Measurements from ENCODE around the gene INPP4B. TPM values are rescaled to one million over a fixed set of nuclear protein-coding genes. Genes with fewer than 3 reads are reported as not detected.

Gene INPP4B
- total RNA-seq, 1 experiment from 2014 or later: 28.3 TPM

GRCh38 chr4:142386449-142386848 is 459.7 kb downstream of the INPP4B start:
- in situ Hi-C loops (cut with HindIII; ENCODE audit: low pct_unique_long_range_greater_than_20kb, low sequenced_read_pairs): no loop called here

DNA sequence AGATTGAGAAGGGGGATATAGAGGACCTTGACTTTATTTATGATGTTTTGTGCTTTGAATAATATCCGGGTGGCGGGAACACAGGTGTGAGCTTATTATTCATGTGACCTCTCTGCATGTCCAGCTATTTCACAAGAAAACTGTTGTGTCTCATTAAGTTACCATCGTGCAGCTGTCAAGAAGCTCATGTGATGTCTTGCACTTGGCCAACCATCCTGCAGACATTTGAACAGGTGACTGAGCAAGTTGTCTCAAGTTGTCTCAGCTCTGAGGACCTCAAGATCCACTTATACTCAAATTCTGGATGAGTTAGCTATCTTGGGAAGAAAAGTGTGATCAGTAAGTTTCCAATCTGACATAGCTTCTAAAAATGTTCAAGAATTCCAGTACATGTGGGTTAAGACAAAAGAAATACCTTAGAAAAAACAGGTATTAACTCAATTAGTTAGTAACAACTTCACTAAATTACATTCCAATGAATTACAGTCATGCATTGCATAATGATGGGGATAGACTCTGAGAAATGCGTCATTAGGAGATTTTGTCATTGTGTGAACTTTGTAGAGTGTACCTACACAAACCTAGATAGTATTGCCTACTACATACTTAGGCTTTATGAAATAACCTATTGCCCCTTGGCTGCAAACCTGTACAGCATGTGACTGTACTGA is 462.2 kb downstream of the INPP4B start:
- DNase-seq (ENCODE audit: low read depth): no peak
- in situ Hi-C loops (cut with HindIII; ENCODE audit: low pct_unique_long_range_greater_than_20kb, low sequenced_read_pairs): no loop called here

More at GRCh38 chr4:142386449-142386848, 459.7 kb downstream of the INPP4B start:
- no peak for DNase-seq (ENCODE audit: low read depth)

GRCh38 chr4:142383354-142383753 is 462.7 kb downstream of the INPP4B start:
- no peak for DNase-seq (ENCODE audit: low read depth)
- in situ Hi-C loops (cut with HindIII; ENCODE audit: low pct_unique_long_range_greater_than_20kb, low sequenced_read_pairs): no loop called here

GRCh38 chr4:142380052-142380602 is 466.0 kb downstream of the INPP4B start:
- in situ Hi-C loops (cut with HindIII; ENCODE audit: low pct_unique_long_range_greater_than_20kb, low sequenced_read_pairs): no loop called here
- no peak for DNase-seq (ENCODE audit: low read depth)

DNA sequence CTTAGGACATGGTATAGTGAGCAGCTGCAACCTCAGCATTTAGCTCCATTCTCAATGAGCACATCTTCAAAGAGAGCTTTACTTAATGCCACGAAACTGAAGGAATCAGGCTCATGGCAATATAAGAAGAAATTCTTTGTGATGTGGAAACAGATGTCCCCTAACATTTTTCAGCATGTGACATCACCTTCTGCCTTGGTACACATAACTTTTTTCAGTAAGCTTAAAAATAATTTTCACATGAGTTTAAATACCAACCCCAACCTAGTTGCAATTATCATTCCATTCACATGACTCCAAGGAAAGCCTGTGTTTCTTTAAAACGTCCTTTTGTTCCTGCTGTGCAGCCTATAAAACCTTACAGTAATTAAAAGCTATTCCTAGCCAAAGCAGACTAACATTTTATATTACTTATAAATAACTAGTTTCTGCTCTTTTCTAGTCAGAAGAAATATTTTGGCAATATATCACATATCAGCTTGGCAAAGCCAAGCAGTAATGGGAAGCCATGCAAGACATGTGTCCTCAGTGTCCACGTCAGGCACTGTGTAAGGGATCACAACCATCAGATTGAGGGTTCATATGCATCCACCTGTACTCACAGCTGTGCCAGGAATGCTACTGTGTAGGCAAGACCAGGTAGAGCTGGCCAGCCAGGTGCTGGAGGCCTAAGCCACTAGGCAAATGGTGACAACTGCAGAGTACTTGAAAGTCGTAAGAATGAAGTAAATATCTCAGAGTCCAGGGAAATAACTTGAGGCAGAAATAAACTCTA is 466.6 kb downstream of the INPP4B start:
- in situ Hi-C loops (cut with HindIII; ENCODE audit: low pct_unique_long_range_greater_than_20kb, low sequenced_read_pairs): no loop called here

DNA sequence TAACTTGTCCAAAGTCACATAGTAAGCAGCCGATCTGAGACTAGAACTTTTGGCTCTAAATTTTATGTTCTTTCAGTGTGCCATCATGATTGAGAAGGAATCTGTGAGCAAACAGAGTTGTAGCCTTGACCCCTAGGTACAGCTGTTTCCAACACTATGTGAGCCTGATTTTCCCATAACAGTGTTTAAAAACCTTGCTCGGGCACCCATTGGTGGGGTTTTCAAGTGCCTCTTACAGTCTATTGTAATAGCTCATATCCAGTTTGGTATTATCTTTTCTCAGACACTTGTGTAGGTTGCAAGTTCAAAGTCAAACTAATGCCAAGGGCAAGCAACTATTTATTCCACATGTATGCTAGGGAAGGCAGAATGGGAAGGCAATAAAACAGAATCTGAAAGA is 467.9 kb downstream of the INPP4B start:
- DNase-seq (ENCODE audit: low read depth): no peak
- in situ Hi-C loops (cut with HindIII; ENCODE audit: low pct_unique_long_range_greater_than_20kb, low sequenced_read_pairs): no loop called here

More for the DNA sequence above, 466.6 kb downstream of the INPP4B start:
- peak; percentile 81 for DNase-seq (ENCODE audit: low read depth)

DNA sequence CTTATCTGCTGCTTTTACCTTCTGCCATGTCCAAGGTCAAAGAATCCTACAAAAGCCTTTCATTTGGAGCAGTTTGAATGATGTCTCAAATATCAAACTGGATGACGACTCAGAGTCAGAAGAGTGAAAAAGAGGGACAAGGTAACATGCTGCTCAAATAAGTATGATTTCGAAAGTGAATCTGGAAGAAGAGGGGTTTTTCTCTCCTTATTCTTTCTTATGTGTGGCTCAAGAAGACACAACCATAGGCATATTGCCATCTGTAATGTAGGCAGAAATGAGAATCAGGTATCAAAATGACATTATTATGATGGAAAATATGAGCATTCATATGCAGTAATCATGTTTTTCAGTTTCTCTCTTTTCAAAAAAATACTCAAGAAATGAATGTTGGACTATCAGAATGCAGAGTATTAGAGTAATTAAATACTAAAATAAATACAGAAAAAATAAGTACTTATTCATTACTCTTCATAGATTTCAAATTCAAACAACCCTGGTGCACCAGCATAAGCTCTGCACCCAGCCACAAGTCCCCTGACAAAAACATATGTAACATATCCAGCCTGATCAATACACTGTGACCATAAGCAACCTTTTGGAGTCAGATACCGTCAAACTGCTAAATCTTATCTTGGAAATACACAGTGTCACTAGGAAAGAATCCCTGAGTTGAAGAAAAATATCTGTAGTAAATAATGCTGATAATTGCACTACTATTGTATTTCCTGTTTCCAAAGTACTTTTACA is 468.6 kb downstream of the INPP4B start:
- no peak for DNase-seq (ENCODE audit: low read depth)
- in situ Hi-C loops (cut with HindIII; ENCODE audit: low pct_unique_long_range_greater_than_20kb, low sequenced_read_pairs): no loop called here

DNA sequence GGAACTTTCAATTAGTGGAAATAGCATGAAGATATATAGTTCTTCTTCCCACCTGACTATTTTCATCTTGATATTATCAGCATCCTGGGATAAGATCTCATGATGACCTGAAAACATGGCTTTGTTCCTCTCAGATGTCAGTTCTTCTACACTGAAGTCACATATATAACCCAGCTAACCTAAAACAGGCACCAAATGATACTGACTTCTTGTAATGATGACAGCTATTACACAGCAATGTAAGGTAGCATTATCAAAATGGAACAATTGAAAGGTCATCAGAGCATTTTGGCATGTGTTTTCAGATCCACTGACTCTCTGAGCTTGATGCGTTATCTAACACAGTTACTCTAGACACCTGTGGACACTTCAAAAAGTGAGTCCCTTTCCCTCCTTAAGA is 469.9 kb downstream of the INPP4B start:
- in situ Hi-C loops (cut with HindIII; ENCODE audit: low pct_unique_long_range_greater_than_20kb, low sequenced_read_pairs): no loop called here
- DNase-seq (ENCODE audit: low read depth): no peak

GRCh38 chr4:142373610-142374009 is 472.5 kb downstream of the INPP4B start:
- DNase-seq (ENCODE audit: low read depth): no peak
- in situ Hi-C loops (cut with HindIII; ENCODE audit: low pct_unique_long_range_greater_than_20kb, low sequenced_read_pairs): no loop called here

DNA sequence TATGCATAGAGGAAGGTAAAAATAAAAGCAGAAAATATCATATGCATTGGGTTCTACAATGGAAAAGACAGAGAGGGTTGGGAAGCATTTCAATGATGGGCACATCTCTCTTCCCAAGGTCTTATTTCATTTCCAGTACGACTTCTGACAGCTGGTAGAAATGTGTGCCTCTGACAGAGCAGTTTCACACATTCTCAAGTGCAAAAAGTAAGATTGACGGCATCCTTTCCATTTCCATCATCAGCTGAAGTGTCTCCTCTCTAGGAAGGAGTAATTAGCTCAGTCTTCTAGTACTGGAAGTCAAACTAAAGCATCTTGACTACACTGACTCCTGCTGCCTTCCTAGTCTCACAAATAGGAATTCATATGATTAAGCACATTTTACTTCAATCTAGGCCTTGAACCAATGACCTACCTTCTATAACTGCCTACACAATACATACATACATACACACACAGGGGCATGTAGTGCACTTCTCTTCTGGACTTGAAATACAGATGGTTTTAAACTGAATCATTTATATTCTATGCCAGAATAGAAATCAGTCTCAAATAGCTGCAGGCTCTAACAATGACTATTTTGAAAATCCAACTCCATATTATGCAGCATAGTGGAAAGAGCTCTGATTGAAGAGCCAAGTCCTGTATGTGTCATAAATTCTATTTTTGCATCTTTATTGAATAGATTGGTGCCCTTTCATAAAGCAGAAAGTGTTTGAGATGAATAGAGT is 473.4 kb downstream of the INPP4B start:
- DNase-seq (ENCODE audit: low read depth): no peak
- in situ Hi-C loops (cut with HindIII; ENCODE audit: low pct_unique_long_range_greater_than_20kb, low sequenced_read_pairs): no loop called here

DNA sequence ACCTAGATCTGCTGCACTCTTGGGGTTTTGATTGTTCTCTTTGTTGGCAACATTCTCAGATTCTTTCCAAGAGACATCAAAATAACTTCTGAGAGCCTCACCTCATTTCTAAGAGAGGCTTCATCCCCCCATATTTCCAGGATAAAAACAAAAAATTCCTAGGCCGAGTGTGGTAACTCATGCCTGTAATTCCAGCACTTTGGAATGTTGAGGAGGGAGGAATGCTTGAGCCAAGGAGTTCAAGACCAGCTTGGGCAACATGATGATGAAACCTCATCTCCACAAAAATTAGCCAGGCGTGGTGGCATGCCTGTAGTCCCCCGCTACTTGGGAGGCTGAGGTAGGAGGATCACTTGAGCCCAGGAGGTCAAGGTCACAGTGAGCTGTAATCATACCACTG is 477.0 kb downstream of the INPP4B start:
- in situ Hi-C loops (cut with HindIII; ENCODE audit: low pct_unique_long_range_greater_than_20kb, low sequenced_read_pairs): no loop called here
- no peak for DNase-seq (ENCODE audit: low read depth)

DNA sequence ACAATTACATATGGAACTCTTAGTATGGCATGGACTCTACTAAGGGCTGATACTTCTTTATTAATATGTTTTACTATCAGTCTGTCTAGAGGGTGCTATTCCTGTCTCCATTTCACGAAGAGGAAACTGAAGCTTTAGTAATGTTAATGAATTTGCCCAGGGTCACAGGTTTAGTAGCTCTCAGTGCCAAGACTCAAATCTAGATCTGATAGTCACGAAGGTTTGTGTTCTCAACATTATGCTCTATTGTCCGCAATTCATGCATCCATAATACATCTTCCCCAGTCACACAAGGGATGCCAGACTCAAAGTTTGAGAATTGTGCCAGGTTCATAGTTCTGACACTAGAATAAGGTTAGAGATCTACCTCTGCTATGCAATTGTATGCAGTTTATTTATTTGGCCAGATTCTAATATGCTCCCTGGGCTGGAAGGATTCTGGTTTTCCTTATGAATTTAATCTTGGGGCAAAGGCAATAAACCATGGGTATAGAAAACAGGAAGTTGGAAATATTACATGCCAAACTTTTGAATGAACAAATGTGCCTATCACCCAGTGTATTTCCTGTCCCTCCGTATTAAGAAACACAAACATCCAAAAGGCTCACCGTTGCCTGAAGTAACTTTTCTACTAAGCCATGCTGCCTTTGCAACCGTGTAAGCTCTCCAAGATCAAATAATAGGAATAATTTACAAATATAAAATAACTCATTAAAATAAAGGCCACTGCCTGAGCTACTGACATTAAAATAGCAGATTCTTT is 478.5 kb downstream of the INPP4B start:
- peak; percentile 39 for DNase-seq (ENCODE audit: low read depth)
- in situ Hi-C loops (cut with HindIII; ENCODE audit: low pct_unique_long_range_greater_than_20kb, low sequenced_read_pairs): no loop called here

DNA sequence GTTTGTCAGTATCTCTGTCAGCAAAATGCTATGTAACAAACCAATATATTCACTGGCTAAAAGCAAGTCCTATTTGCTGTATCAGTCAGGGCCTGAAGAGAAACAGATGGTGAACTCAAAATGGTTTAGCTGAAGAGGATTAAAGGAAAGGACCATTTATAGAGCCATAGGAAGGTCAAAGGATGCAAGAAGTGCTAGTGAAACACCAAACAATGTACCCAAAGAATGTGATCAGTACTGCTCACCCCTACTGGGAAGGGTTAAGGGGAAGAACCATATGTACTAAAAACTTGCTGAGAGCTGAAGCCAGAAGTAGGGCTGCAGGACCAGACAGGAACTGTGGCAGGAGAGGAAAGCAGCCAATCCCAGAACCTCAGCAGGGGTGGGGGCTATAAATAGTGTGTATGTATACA is 479.3 kb downstream of the INPP4B start:
- in situ Hi-C loops (cut with HindIII; ENCODE audit: low pct_unique_long_range_greater_than_20kb, low sequenced_read_pairs): no loop called here
- DNase-seq (ENCODE audit: low read depth): no peak

DNA sequence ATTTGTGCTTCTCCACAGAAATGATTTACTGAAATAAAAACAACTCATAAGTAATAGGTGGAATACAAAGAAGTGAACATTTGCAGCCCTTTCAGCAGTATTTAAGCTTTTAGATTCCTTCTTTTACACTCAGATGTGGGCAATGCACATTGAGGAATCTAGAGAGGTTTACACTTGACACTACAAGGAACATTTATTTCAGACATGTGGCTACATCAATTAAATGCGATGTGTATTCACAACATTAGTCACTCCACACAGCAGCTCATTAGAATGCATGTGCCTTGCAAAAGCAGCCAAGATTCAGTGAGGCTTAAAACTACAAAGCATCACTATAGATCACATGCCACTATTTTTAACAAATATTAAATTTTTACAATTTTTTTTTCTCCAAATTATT is 480.7 kb downstream of the INPP4B start:
- in situ Hi-C loops (cut with HindIII; ENCODE audit: low pct_unique_long_range_greater_than_20kb, low sequenced_read_pairs): no loop called here

GRCh38 chr4:142363686-142364085 is 482.4 kb downstream of the INPP4B start:
- in situ Hi-C loops (cut with HindIII; ENCODE audit: low pct_unique_long_range_greater_than_20kb, low sequenced_read_pairs): no loop called here
- DNase-seq (ENCODE audit: low read depth): no peak

More for the DNA sequence above, 480.7 kb downstream of the INPP4B start:
- peak; percentile 57 for DNase-seq (ENCODE audit: low read depth)

GRCh38 chr4:142361981-142362380 is 484.1 kb downstream of the INPP4B start:
- in situ Hi-C loops (cut with HindIII; ENCODE audit: low pct_unique_long_range_greater_than_20kb, low sequenced_read_pairs): no loop called here

GRCh38 chr4:142360657-142361056 is 485.4 kb downstream of the INPP4B start:
- in situ Hi-C loops (cut with HindIII; ENCODE audit: low pct_unique_long_range_greater_than_20kb, low sequenced_read_pairs): no loop called here
- no peak for DNase-seq (ENCODE audit: low read depth)

More at GRCh38 chr4:142361981-142362380, 484.1 kb downstream of the INPP4B start:
- DNase-seq (ENCODE audit: low read depth): no peak

Data from Caki2 (cell line).